ENCODE results near the gene STAMBP. TPM values are rescaled to one million over a fixed set of nuclear protein-coding genes. Genes with fewer than 3 reads are reported as not detected.
"Not testable (repeated sequence)": the region's sequence is repeated elsewhere in the genome, so short reads cannot be mapped to it uniquely, and the experiment has no call there.

The STAMBP gene
- total RNA-seq, 2 experiments from 2014 or later: 79.9 to 85.3 TPM

GRCh38 chr2:73899801-73900336, 71.1 kb downstream of the STAMBP start:
- H3K27me3 Mint-ChIP-seq: no peaks in the 10 kb centered on the region
- intact Hi-C loops (cut with micrococcal nuclease): loop anchor here (5.0 kb wide), 1 partner anchor 37 kb away; no protein-coding TSS in a partner anchor

DNA sequence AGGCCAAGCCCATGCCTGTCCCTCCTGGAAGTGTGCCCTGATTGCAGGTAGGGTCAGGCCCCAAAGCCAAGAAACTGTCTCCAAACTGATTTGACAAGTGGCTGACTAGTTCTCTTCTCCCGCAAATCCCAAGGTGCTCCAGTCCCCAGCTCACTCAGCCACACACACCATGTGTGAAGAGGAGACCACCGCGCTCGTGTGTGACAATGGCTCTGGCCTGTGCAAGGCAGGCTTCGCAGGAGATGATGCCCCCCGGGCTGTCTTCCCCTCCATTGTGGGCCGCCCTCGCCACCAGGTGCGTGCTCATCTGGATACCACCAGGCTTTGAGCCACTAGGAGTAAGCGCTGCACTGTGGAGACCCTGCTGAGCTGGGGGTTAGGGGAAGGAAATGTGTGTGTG, 72.4 kb downstream of the STAMBP start:
- H3K4me1 Mint-ChIP-seq (ENCODE audit: low read depth): peaks cover 7% of the 10 kb centered on the region
- CTCF ChIA-PET: no interaction called here
- no peak overlapping the region for H3K27ac Mint-ChIP-seq
- POLR2A ChIA-PET: no interaction called here
- no peaks in the 10 kb centered on the region for H3K27me3 Mint-ChIP-seq
- DNase-seq: no peak
- intact Hi-C loops (cut with micrococcal nuclease): no loop called here
- no peaks in the 10 kb centered on the region for H3K36me3 Mint-ChIP-seq
- H3K9me3 Mint-ChIP-seq: no peaks in the 10 kb centered on the region
- H3K4me3 Mint-ChIP-seq: no peak overlapping the region

More at GRCh38 chr2:73899801-73900336, 71.1 kb downstream of the STAMBP start:
- ChIA-PET POLR2A (interaction anchor here (0.7 kb wide), 1 partner anchor 248 kb away, joined by 3 read pairs; the partner anchor contains the start of gene BOLA3), CTCF (interaction anchor here (1.0 to 1.1 kb wide), 2 partner anchors 35 to 101 kb away, joined by 3 read pairs; no protein-coding TSS in a partner anchor)
- H3K4me3 Mint-ChIP-seq: no peak overlapping the region
- H3K27ac Mint-ChIP-seq: no peak overlapping the region
- no peaks in the 10 kb centered on the region for H3K9me3 Mint-ChIP-seq
- DNase-seq: no peak
- H3K36me3 Mint-ChIP-seq: no peaks in the 10 kb centered on the region
- H3K4me1 Mint-ChIP-seq (ENCODE audit: low read depth): peaks cover 17% of the 10 kb centered on the region

GRCh38 chr2:73902284-73902683, 73.5 kb downstream of the STAMBP start:
- CTCF ChIA-PET: no interaction called here
- POLR2A ChIA-PET: interaction anchor here (0.6 to 1.1 kb wide), 2 partner anchors 9 to 194 kb away, joined by 3 to 6 read pairs; no protein-coding TSS in a partner anchor
- Mint-ChIP-seq H3K4me3 (no peak overlapping the region), H3K9me3 (no peaks in the 10 kb centered on the region), H3K27ac (no peak overlapping the region), H3K36me3 (no peaks in the 10 kb centered on the region), H3K4me1 (ENCODE audit: low read depth) (peaks cover under 1% of the 10 kb centered on the region), H3K27me3 (no peaks in the 10 kb centered on the region)
- intact Hi-C loops (cut with micrococcal nuclease): no loop called here
- DNase-seq: no peak

GRCh38 chr2:73903313-73903712, 74.6 kb downstream of the STAMBP start:
- no peak for DNase-seq
- Mint-ChIP-seq H3K4me1 (ENCODE audit: low read depth) (peaks cover 7% of the 10 kb centered on the region), H3K27ac (no peak overlapping the region), H3K9me3 (no peaks in the 10 kb centered on the region), H3K36me3 (no peaks in the 10 kb centered on the region), H3K27me3 (no peaks in the 10 kb centered on the region), H3K4me3 (no peak overlapping the region)
- POLR2A ChIA-PET: no interaction called here
- CTCF ChIA-PET: interaction anchor here (2.3 kb wide), 1 partner anchor 80 kb away, joined by 7 read pairs; no protein-coding TSS in a partner anchor
- intact Hi-C loops (cut with micrococcal nuclease): no loop called here

DNA sequence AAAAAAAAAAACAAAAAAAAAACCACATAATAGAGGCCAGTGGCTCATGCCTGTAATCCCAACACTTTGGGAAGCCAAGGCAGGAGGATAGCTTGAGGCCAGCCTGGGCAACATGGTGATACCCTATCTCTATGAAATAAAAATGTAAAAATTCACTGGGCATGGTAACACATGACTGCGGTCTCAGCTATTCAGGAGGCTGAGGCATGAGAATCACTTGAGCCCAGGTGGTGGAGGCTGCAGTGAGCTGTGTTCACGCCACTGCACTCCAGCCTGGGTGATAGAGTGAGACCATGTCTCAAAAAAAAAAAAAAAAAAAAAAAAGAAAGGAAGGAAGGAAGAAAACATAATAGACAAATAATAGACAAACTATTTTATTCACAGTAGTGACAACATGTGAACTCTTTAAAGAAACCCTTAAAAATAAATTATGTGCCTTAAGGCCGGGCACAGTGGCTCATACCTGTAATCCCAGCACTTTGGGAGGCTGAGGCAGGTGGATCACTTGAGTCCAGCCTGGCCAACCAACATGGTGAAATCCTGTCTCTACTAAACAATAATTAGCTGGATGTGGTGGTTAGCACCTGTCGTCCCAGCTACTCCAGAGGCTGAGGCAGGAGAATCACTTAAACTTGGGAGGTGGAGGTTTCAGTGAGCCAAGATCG, 75.3 kb downstream of the STAMBP start:
- CTCF ChIA-PET: interaction anchor here (0.6 to 2.3 kb wide), 2 partner anchors 81 to 83 kb away, joined by 3 to 7 read pairs; no protein-coding TSS in a partner anchor
- H3K36me3 Mint-ChIP-seq; H3K9me3 Mint-ChIP-seq; H3K27ac Mint-ChIP-seq; H3K4me1 Mint-ChIP-seq (ENCODE audit: low read depth); POLR2A ChIA-PET; DNase-seq; H3K4me3 Mint-ChIP-seq; intact Hi-C loops (cut with micrococcal nuclease); H3K27me3 Mint-ChIP-seq: not testable (repeated sequence)

GRCh38 chr2:73904952-73905351, 76.2 kb downstream of the STAMBP start:
- Mint-ChIP-seq H3K4me1 (ENCODE audit: low read depth) (peaks cover 7% of the 10 kb centered on the region), H3K27me3 (no peaks in the 10 kb centered on the region), H3K27ac (no peak overlapping the region), H3K4me3 (no peak overlapping the region), H3K36me3 (no peaks in the 10 kb centered on the region), H3K9me3 (no peaks in the 10 kb centered on the region)
- ChIA-PET CTCF (interaction anchor here (2.3 kb wide), 1 partner anchor 81 kb away, joined by 7 read pairs; no protein-coding TSS in a partner anchor), POLR2A (no interaction called here)
- intact Hi-C loops (cut with micrococcal nuclease): no loop called here
- DNase-seq: no peak

DNA sequence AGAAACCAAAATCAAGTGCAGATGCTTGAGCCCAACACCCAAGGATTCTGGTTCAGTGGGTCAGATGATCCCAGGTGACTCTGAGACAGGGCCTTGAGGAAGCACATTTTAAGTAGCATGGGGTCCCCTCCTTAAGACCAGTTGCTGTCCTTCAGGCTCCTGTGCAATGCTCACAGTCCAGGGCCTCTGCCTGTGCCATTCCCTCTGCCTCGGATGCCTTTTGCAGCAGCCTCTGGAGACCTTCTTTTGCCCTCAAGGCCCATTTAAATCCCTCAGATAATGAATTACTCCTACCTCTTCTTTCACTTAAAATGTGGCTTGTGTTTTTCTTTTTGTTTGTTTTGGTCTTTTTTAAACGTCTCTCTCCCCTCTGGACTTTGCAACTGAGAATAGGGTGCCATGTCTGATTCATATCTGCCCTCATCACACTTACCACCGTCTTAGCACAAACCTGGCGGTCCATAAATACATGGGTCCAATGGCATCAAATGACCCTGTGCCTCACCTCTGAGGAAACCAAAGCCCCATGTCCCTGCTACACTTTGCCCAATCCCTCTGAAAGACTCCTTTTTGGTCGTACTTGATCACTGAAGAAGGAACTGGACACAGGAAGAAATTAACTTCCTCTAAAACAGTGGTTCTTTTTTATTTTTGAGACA, 78.2 kb downstream of the STAMBP start:
- Mint-ChIP-seq H3K4me3 (no peak overlapping the region), H3K27me3 (no peaks in the 10 kb centered on the region), H3K36me3 (no peaks in the 10 kb centered on the region), H3K9me3 (no peaks in the 10 kb centered on the region), H3K4me1 (ENCODE audit: low read depth) (peaks cover 7% of the 10 kb centered on the region), H3K27ac (no peak overlapping the region)
- CTCF ChIA-PET: interaction anchor here (0.7 to 3.2 kb wide), 10 partner anchors 11 to 429 kb away, joined by 3 to 25 read pairs (median 6); partner anchors contain the start of gene BOLA3
- POLR2A ChIA-PET: no interaction called here
- no peak for DNase-seq
- intact Hi-C loops (cut with micrococcal nuclease): no loop called here

- ChIA-PET POLR2A (interaction anchor here (0.6 kb wide), 1 partner anchor 57 kb away, joined by 3 read pairs; no protein-coding TSS in a partner anchor), CTCF (interaction anchor here (0.6 to 3.2 kb wide), 29 partner anchors 9 to 428 kb away, joined by 3 to 25 read pairs (median 4); partner anchors contain the start of genes BOLA3 and DGUOK)
- Mint-ChIP-seq H3K4me1 (ENCODE audit: low read depth) (peaks cover 7% of the 10 kb centered on the region), H3K4me3 (no peak overlapping the region), H3K9me3 (no peaks in the 10 kb centered on the region), H3K36me3 (no peaks in the 10 kb centered on the region), H3K27me3 (no peaks in the 10 kb centered on the region), H3K27ac (no peak overlapping the region)
- peak; percentile 75 for DNase-seq
- intact Hi-C loops (cut with micrococcal nuclease): loop anchor here (1.0 kb wide), 2 partner anchors 79 to 239 kb away; partner anchors contain the start of gene BOLA3
Observed at GRCh38 chr2:73907840-73908452, 79.2 kb downstream of the STAMBP start.

DNA sequence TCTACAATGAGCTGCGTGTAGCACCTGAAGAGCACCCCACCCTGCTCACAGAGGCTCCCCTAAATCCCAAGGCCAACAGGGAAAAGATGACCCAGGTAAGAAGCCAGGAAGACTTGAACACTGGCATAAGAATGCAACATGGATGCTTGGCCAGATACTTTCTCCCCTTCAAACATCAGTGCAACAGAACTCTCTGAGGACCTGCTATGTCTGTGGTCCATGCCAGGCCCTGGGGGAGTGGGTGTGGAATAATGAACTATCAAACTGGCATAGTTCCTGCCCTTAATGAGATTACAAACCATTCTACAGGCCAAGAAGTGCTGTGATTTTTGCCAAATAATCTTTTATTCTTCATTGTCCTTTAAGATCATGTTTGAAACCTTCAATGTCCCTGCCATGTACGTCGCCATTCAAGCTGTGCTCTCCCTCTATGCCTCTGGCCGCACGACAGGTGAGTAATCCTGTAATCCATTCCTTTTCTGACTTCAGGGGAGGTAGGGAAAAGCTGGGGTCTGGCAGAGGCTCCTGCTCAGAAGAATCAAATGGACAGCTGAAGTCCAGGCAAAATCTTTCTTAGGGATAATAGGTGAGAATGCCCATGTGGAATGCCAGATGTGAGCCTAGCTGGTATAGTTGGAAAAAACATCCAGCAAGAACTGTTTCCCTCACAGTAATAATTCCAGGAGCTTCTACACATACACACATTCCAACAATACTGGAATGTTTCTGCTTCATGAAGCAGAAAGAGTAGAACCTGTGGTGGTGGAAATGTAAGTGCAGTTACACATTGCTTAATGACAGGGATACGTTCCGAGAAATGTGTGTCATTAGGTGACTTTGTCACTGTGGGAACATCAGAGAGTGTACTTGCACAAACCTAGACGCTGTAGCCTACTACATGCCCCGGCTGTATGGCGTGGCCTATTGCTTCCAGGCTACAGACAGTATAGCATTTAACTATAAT, 80.2 kb downstream of the STAMBP start:
- Mint-ChIP-seq H3K36me3 (no peaks in the 10 kb centered on the region), H3K4me3 (no peak overlapping the region), H3K27ac (no peak overlapping the region), H3K27me3 (no peaks in the 10 kb centered on the region), H3K4me1 (ENCODE audit: low read depth) (peaks cover 7% of the 10 kb centered on the region), H3K9me3 (no peaks in the 10 kb centered on the region)
- intact Hi-C loops (cut with micrococcal nuclease): loop anchor here (1.0 kb wide), 2 partner anchors 78 to 238 kb away; partner anchors contain the start of gene BOLA3
- CTCF ChIA-PET: interaction anchor here (0.6 to 3.2 kb wide), 12 partner anchors 8 to 247 kb away, joined by 3 to 17 read pairs (median 5); partner anchors contain the start of gene BOLA3
- DNase-seq: no peak
- POLR2A ChIA-PET: interaction anchor here (0.6 kb wide), 1 partner anchor 56 kb away, joined by 3 read pairs; no protein-coding TSS in a partner anchor

DNA sequence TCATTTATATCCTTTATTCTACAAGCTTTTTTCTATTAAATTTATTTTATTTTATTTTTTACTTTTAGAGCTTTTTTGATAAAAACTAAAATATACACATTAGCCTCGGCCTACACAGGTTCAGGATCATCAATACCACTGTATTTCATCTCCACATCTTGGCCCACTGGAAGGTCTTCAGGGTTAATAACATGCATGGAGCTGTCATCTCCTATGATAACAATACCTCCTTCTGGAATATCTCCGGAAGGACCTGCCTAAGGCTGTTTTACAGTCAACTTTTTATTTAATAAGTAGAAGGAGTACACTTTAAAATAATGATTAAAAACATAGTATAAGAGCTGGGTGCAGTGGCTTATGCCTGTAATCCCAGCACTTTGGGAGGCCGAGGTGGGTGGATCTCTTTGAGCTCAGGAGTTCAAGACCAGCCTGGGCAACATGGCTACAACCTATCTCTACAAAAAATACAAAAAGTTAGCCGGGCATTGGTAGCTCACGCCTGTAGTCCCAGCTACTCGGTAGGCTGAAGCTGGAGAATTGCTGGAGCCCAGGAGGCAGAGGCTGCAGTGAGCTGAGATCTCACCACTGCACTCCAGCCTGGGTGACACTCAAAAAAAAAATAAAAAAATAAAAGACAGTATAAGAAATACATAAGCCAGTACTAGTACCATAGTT, 82.2 kb downstream of the STAMBP start:
- no peaks in the 10 kb centered on the region for H3K36me3 Mint-ChIP-seq
- intact Hi-C loops (cut with micrococcal nuclease): no loop called here
- no peak overlapping the region for H3K27ac Mint-ChIP-seq
- H3K4me3 Mint-ChIP-seq: no peak overlapping the region
- DNase-seq: no peak
- H3K27me3 Mint-ChIP-seq: no peaks in the 10 kb centered on the region
- CTCF ChIA-PET: interaction anchor here (0.7 to 3.0 kb wide), 9 partner anchors 10 to 236 kb away, joined by 3 to 17 read pairs (median 4); no protein-coding TSS in a partner anchor
- peaks cover 7% of the 10 kb centered on the region for H3K4me1 Mint-ChIP-seq (ENCODE audit: low read depth)
- POLR2A ChIA-PET: interaction anchor here (0.6 to 1.0 kb wide), 2 partner anchors 9 to 56 kb away, joined by 3 to 4 read pairs; no protein-coding TSS in a partner anchor
- H3K9me3 Mint-ChIP-seq: no peaks in the 10 kb centered on the region

All from activated CD4-positive, alpha-beta memory T cell treated with anti-CD3 and anti-CD28 coated beads for 36 hours (primary cell).